ENCODE data around the gene CDKL4. TPM values are rescaled to one million over a fixed set of nuclear protein-coding genes. Genes with fewer than 3 reads are reported as not detected.
A peak's percentile ranks its signal among the peaks of the same experiment; 100 is the strongest.
"Not testable (repeated sequence)": the region's sequence is repeated elsewhere in the genome, so short reads cannot be mapped to it uniquely, and the experiment has no call there.

Gene CDKL4
- total RNA-seq, 1 donor from 2014 or later = 0.59 TPM

DNA sequence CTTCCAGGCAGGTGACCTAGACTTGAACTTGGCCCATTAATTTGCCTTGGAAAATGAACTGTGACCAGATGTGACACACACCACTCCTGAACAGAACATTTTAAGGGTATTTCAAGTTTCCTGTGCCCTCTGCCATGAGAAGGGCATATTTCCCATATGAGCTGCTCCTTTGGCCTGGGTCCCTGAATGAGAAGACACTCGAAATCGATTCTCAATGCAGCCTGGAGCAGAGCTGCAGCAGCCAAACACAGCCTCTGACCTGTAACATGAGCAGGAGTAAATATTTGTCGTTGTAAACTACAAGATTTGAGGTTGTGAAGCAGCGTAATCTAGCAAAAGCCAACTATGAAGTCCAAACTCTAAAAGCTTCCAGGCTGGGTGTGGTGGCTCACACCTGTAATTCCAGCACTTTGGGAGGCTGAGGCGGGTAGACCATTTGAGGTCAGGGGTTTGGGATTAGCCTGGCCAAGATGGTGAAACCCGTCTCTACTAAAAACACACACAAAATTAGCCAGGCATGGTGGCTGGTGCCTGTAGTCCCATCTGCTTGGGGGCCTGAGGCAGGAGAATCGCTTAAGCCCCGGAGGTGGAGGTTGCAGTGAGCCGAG lies 92.8 kb downstream of the CDKL4 start:
- DNase-seq (no peak), ATAC-seq (no peak)
- intact Hi-C loops (cut with micrococcal nuclease) = no loop called here

DNA sequence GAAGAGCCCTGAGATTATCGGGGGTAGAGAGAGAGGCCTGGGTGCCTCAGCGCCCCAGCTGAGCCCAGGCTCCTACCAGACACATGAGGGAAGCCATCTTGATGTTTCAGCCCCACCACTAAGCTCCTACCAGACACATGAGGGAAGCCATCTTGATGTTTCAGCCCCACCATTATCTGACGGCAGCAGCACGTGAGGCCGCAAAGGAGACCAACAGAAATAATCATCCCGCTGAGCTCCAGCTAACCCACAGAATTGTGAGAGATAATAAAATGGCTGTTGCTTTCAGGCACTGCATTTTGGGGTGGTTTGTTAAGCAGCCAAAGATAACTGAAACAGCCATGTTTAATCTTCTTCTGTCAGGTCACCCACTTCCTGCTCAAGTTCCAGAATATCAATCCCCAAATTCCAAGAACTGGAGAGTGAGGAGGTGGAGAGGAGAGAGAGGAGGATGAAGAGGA lies 93.6 kb downstream of the CDKL4 start:
- intact Hi-C loops (cut with micrococcal nuclease) = no loop called here
- ATAC-seq (no peak), DNase-seq (no peak)

DNA sequence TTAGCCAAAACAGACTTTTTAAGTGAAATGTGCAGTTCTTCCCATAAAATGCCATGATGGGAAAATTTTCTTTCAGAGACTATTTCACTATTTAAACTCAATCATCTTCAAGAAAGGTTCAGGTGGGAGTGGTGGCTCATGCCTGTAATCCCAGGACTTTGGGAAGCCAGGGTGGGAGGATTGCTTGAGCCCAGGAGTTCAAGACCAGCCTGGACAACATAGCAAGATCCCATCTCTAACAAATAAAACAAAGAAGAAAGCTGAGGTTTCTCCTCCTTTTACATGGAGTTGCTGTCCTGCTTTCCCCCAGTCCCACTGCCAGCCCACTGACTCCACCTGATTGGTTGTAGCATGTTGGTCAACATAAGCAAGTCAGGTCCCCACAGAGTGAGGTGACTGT lies 97.1 kb downstream of the CDKL4 start:
- DNase-seq (no peak), ATAC-seq (no peak)
- intact Hi-C loops (cut with micrococcal nuclease) = no loop called here

DNA sequence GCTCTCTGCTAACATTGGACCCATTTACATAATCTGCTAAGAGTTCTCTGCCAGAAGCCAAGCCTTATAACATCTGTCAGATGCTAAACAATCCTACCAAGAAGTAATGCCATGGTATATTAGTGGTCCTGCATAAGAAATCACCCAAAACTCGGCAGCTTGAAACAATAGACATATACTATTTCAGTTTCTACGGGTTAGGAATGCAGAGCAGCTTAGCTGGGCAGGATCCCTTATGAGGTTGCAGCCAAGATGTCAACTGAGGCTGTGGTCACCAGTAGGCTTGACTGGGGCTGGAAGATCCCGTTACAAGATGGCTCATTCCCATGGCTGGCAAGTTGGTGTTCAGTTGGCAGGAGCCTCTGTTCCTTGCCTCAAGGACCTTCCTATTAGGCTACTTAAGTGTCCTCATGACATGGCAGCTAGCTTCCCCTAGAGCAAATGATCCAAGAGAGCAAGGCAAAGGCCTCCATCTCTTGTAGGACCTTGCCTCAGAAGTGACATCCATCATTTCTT lies 97.8 kb downstream of the CDKL4 start:
- ATAC-seq = no peak

DNA sequence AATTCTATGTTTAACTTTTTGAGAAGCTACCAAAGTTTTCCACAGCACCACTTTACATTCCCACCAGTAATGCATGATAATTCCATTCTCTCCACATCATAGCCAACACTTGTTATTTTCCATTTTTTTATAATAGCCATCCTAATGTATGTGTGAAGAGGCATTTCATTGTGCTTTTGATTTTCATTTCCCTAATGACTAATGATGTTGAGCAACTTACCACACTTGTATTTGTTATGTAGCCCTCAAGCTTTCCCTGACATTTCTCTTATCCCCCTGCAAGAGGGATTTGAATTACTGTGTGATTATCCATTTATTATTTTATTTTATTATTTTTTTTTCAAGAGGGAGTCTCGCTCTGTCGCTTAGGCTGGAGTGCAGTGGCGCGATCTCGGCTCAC lies 99.4 kb downstream of the CDKL4 start:
- no peak for DNase-seq
- intact Hi-C loops (cut with micrococcal nuclease) = no loop called here
- no peak for ATAC-seq

More for the DNA sequence above, 97.8 kb downstream of the CDKL4 start:
- no peak for DNase-seq
- intact Hi-C loops (cut with micrococcal nuclease) = no loop called here

DNA sequence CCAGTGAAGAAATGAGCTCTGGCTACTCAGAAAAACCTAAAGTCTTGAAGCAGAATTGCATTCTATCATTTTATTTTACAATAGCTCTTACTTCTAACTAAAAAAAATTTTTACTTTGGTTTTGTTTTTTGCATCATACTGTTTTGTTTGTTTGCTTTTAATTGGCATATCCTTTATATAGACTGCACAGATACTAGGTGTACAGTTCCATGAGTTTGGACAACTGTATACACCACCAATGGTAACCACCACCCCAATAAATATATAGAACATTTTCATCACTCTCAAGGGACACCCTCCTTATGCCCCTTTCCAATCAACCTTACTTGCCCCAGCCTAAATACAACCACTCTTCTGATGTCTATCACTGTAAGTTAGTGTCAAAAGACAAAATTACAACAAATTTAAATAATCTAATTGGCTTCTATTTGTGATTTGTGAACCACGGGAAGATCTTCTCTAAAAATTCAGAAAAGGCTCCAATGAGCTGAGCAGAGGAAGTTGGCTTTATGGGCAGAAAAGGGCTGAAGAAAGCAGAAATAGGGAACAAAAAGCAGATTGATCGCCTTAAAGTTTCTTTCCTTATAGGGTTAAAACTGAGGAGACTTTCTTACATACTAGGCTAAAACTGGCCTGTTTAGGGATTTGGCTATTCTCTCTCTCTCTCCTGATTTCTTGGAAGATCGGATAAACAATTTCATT lies 100.7 kb downstream of the CDKL4 start:
- ATAC-seq (no peak), DNase-seq (no peak)
- intact Hi-C loops (cut with micrococcal nuclease) = no loop called here

DNA sequence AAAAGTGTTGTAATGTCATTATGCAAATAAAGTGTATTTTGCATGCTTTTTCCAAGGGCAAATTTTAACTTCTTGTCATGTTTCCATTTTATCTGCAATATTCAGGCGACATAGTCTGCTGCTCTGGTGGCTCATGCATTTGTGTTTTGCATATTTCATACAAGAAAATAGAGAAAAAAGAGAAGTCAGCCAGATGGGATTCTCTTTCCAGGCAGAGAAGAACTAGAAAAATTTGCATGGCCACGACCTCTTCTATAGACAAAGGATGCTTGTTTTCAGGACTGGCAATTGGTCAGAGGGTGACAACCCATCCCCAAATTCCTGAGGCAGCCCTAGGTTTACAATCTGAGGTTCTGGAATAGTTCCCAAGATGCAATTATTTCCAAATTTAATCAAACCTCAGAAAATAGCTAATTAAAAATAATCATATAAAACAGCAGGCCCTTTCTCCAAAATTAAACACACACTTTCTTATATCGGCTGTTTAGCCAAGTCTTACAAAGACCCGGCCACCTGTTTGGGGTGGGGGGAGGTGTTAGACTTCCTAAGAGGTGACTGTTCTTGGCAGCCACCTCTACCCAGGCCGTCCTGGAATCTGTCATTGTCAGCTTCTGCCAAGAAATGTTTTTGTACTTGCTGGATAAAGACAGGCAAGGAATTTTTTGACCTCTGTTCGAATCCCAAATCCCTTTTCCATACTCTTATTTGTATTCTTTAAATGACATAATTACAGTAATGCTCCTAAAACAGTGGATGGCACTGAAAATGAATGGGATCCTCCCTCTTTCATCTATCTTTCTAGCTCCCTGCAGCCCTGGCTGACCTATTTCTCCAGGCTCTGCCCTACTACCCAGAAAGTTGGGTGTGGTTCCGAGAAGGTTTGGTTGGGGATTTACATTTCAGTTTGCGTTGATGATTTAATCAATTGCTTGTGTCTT lies 102.2 kb downstream of the CDKL4 start:
- intact Hi-C loops (cut with micrococcal nuclease) = no loop called here
- no peak for DNase-seq
- peak; percentile 82 for ATAC-seq

DNA sequence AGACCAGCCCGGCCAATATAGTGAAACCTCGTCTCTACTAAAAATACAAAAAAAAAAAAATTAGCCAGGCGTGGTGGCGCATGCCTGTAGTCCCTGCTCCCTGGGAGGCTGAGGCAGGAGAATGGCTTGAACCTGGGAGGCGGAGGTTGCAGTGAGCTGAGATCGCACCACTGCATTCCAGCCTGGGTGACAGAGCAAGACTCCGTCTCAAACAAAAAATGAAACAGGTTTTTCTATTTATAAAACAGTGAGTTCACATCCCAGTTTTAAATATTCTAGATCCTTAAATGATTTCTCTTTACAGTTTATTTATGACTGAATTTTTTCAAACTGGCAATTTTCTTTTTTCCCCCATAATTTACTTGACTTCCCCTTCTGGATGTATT lies 102.8 kb downstream of the CDKL4 start:
- DNase-seq; intact Hi-C loops (cut with micrococcal nuclease): not testable (repeated sequence)
- ATAC-seq = peak; percentile 8

DNA sequence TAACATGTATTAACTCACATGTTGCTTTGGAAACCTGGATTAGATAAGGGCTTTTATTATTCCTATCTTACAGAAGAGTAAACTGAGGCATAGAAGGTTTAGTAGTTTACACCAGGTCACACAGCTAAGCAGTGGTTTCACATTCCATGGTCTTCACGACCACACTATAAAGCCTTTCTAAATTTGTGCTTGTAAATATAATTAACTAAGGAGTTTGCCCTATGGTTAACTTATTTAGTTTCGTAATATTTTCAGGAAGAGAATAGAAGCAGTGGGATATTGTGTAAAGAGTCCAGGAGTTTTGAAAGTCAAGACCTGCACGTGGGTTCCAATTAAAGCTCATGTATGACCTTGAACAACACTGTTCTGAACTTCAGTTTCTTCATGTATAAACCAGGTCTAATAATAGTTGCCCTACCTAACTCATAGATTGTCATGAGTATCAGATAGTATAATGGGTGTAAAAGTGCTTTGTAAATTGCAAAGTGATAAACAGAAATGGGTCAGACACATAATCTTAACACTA lies 103.4 kb downstream of the CDKL4 start:
- ATAC-seq (peak; percentile 84), DNase-seq (no peak)
- intact Hi-C loops (cut with micrococcal nuclease) = no loop called here

DNA sequence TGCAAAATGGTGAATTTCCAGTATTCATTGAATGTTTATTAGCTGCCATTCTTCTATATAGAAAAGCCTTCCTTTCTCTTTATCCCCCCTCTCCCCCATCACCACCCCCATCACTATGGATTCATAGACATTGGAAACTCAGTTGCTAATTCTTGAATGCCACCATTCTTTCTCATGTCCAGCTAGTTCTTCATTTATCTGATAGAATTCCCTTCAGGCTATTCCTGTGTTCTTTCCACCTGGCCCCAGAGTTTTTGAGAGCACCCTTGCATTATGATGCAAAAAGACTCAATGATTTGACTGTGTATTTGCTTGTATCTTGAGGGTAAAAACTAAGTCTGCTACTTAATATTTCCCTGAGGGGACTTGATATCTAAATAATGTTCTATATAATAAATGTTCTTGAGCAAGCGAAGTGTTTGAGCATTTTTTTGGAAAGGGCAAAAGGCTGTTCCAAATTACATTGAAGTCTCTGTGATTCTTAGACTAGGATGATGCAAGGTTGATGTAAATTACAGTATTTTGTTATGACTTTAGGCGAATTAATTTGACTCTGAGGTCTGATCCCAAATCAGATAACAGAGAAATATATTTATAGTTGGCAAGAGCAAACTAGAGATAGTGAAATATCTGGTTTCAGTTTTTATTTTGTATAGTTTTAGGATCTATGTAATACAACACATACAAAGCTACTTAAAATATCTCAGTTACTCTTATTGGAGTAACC lies 104.1 kb downstream of the CDKL4 start:
- DNase-seq (no peak), ATAC-seq (no peak)
- intact Hi-C loops (cut with micrococcal nuclease) = no loop called here

DNA sequence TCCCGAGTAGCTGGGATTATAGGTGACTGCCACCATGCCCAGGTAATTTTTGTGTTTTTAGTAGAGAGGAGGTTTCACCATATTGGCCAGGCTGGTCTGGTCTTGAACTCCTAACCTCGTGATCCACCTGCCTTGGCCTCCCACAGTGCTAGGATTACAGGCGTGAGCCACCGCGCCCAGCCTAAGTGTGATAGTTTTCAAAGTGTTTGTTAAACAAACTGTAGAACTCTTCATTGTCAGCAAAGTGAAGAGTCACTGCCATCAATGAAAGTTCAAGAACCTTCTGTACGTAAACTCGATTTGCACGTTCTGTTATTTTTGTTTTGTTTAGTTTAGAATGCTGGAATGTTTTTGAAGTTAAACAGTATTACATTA lies 104.9 kb downstream of the CDKL4 start:
- DNase-seq (no peak), ATAC-seq (no peak)
- intact Hi-C loops (cut with micrococcal nuclease) = no loop called here

DNA sequence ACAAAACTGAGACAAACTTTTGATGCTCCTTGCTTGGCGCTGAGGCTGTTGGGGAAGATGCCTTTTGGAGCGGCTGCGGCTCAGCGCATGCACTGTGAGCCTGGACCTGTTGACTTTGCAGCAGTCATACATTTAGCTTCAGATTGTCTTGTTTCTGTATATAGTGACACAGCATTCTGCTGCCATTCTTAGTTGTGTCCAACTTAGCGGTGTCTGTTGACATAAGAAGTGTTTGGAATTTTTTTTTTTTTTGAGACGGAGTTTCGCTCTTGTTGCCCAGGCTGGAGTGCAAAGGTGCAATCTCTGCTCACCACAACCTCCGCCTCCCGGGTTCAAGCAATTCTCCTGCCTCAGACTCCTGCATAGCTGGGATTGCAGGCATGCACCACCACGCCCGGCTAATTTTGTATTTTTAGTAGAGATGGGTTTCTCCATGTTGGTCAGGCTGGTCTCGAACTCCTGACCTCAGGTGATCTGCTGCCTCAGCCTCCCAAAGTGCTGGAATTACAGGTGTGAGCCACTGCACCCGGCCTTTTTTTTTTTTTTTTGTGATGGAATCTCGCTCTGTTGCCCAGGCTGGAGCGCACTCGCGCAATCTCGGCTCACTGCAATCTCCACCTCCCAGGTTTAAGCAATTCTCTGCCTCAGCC lies 105.5 kb downstream of the CDKL4 start:
- ATAC-seq; intact Hi-C loops (cut with micrococcal nuclease): not testable (repeated sequence)

DNA sequence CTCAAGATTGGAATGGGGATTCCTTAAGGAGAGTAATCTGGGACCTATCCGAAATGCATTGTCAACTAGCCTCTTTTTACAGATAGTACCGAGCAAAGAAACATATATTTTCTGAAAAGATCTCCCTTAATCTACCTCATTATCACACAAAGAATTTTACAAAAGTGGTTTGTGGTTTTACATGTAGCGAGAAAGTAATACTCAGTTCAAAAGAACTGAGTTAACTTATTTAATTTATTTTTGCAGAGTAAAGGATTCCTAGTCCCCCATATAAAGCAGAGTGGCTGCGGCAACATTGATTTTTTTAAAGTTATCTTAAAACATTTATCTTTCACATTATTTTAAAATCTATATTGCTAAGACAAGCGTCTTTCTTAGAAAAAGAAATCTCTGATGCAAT lies 107.0 kb downstream of the CDKL4 start:
- ATAC-seq (no peak), DNase-seq (no peak)
- intact Hi-C loops (cut with micrococcal nuclease) = no loop called here

More for the DNA sequence above, 105.5 kb downstream of the CDKL4 start:
- not testable (repeated sequence) for DNase-seq

DNA sequence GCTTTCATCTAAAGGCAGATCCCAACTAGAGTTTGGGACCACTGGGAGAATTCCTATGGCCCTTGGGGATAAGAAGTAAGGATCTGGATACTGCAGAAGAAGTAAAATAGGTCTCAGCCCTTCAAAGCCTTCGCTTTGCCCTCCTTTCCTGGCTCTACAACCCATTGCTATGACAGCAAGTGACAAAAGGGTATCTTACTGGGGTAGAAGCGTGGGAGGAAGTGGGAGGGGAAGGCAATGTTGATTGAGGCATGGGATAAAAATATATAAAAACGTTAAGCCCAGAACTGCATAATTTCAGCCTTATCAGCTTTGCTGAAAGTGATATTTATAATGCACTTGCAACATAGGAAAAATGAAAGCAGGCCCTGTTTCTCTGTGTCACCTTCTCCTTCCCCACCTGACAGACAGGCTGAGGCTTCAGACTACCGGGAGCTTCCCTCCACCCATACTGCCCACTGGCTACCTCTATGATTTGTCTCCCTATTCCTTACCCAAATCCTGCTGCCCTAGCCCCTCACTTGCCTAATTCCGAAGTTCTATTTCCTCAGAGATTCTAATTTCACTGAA lies 108.0 kb downstream of the CDKL4 start:
- intact Hi-C loops (cut with micrococcal nuclease) = no loop called here
- DNase-seq (no peak), ATAC-seq (no peak)

DNA sequence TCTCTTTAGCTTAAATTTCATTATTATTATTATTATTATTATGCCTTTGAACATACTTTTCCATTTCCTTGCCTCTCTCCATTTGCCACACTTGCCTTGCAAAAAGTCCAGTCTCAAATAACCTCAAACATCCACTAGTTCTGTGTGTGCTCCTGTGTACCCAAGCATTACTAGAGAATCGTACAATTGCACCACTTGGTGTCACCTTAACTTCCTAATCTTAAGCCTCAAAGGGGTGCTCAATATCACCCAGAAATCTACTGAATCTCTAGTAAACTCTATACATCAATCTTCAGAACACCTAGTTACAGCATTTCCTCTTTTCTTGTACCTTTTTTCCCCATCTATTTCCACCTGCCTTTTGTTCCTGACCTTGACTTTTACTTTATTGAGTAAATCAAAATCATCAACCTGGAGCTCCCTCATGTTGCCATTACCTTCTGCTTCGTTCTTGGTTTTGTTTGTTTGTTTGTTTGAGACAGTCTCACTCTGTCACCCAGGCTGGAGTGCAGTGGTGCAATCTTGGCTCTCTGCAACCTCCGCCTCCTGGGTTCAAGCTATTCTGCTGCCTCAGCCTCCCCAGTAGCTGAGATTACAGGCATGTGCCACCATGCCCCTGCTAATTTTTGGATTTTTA lies 110.4 kb downstream of the CDKL4 start:
- intact Hi-C loops (cut with micrococcal nuclease) = no loop called here
- no peak for ATAC-seq
- DNase-seq = no peak

DNA sequence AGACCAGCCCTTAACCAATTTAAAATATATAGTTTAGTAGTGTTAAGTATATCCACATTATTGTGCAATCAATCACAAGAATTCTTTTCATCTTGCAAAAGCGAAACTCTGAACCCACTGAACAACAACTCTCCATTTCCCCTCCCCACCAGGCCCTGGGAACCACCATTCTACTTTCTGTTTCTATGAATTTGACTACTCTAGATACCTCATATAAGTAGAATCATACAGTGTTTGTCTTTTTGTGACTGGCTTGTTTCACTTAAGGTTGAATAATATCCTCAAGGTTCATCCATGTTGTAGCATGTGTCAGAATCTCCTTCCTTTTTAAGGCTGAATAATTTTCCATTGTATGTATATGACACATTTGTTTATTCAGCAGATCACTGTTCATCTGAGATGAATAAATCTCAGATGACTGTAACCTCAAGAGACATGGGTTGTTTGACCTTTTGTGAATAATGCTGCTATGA lies 114.8 kb downstream of the CDKL4 start:
- DNase-seq (no peak), ATAC-seq (no peak)
- intact Hi-C loops (cut with micrococcal nuclease) = no loop called here

DNA sequence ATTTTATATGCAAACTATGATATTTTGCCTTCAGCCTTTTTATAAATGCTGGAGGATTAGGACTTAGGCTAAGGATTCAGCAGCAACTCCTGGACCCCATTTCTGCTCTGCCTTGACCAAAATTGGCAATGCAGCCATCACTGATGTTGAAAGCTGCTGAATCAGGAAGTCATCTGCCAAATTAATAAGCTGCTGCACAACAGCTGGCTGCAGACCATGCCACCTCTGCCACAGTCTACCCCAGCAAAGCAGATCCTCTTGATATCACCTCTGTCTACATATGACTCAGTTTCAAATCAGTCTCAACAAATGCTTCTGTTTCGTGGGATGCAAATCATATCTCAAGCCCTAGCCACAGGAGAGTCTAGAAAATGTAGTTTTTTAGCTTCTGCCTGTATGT lies 115.8 kb downstream of the CDKL4 start:
- DNase-seq (no peak), ATAC-seq (no peak)
- intact Hi-C loops (cut with micrococcal nuclease) = no loop called here

Data from left ventricle myocardium superior (tissue), 1 donor.